Fibroblast of pulmonary artery (primary cell): Measurements from ENCODE around the gene HMG20A.

Experiments used
- DNase-seq: peaks from one replicate; pipeline ENCODE4 v3.0.0-alpha.2; 2010; ENCODE audit warnings: low read depth
- H3K4me3 ChIP-seq: replicated peaks from 2 replicates; pipeline ENCODE4 v1.5.1; 2011; ENCODE audit warnings: low read depth, mild to moderate bottlenecking, control low read depth, low read length, moderate library complexity
- TF ChIP-seq, protein P1 (sequence below): IDR thresholded peaks from 2 replicates; pipeline ENCODE4 v1.5.1; 2011; ENCODE audit warnings: mild to moderate bottlenecking, control low read depth, low read length, inconsistent platforms; ENCODE audit errors: missing control alignments

HMG20A gene

DNA sequence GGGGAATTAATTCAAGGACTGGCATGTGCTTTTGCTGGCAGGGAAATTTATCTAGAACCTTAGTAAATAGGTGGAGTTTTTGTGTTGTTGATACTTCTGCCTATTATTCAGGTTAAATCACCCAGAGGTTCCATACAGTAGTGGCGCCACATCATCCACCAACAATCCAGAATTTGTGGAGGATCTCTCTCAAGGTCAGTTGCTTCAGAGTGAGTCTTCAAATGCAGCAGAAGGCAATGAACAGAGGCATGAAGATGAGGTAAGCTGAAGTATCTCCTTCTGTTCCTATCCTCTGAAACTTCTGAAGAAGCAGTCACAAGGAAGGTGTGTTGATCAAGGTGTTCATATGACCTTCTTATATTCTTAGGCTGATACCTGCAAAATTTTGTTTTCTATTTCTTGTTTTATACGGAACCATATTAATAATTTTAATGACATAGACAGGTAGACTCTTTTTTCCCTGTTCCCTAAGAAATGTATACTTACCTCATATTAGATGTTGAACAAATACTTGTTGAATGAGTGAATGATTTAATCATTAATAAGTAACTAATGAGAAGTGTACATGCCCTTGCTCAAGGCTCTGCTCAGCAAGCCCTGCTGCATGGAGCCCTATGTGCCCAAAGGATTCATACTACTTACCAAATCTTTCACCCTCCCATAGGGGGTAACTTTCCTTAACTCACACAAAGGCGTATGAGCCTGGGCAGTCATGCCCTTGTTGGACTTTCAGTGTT lies 43.6 kb downstream of the HMG20A start:
- TF ChIP-seq, protein P1, sequence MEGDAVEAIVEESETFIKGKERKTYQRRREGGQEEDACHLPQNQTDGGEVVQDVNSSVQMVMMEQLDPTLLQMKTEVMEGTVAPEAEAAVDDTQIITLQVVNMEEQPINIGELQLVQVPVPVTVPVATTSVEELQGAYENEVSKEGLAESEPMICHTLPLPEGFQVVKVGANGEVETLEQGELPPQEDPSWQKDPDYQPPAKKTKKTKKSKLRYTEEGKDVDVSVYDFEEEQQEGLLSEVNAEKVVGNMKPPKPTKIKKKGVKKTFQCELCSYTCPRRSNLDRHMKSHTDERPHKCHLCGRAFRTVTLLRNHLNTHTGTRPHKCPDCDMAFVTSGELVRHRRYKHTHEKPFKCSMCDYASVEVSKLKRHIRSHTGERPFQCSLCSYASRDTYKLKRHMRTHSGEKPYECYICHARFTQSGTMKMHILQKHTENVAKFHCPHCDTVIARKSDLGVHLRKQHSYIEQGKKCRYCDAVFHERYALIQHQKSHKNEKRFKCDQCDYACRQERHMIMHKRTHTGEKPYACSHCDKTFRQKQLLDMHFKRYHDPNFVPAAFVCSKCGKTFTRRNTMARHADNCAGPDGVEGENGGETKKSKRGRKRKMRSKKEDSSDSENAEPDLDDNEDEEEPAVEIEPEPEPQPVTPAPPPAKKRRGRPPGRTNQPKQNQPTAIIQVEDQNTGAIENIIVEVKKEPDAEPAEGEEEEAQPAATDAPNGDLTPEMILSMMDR, result no peak
- DNase-seq, result no peak
- no peak overlapping the region for H3K4me3 ChIP-seq

DNA sequence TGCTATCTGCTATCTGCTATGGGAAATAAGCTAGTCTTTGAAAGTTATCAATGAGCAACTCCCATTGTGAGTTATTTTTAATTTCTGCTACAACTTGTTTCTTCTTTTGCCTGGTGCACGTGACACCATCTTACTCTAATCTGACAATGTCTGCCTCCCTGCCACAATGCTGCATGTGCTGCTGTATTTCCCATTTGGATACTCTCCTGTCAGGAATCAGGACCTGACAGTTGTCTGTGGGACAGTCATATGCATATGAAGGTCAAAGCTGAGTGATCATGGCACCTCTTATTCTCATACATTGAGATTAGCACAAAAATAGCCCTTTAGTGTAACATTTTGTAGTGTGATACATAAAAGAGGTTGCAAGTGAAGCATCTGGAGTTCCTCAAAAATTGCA lies 45.8 kb downstream of the HMG20A start:
- no peak for DNase-seq
- H3K4me3 ChIP-seq, result no peak overlapping the region
- TF ChIP-seq, protein P1, result no peak

DNA sequence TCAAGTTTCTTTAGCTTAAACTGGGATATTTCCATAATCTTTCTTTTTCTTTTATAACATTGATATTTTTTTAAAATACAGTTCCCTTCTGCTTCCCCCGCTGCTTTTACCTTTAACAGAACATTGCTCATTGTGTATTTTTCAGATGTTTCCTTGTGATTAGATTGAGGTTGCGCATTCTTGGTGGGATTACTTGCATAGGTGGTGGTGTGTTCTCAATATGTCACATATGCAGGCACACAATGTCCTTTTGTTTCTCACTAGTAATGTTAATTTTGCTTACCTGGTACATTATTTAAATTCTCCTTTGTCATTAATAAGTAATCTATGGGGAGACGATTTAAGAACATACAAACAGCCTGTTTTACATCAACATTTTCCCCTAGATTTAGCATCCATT lies 48.2 kb downstream of the HMG20A start:
- H3K4me3 ChIP-seq, result no peak overlapping the region
- TF ChIP-seq, protein P1, result no peak
- DNase-seq, result no peak

DNA sequence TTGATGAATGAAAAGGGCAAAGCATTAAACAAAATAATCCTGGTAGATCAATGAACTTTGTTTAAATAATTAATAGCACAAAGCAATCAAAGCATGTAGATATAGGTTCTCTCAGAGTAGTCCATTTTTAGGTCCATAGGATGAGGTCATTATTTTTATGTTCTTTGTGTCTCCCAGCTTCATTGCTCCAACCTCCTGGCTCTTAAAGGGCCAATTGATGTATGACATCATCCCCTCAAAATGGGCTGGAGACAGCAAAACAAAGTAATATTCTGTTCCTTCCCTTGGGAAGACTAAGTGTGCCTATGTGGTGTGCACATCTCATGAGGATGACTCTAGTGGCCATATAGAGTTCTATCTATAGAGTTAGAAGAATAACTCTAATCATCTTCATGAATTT lies 49.5 kb downstream of the HMG20A start:
- TF ChIP-seq, protein P1, result no peak
- DNase-seq, result no peak
- H3K4me3 ChIP-seq, result no peak overlapping the region

DNA sequence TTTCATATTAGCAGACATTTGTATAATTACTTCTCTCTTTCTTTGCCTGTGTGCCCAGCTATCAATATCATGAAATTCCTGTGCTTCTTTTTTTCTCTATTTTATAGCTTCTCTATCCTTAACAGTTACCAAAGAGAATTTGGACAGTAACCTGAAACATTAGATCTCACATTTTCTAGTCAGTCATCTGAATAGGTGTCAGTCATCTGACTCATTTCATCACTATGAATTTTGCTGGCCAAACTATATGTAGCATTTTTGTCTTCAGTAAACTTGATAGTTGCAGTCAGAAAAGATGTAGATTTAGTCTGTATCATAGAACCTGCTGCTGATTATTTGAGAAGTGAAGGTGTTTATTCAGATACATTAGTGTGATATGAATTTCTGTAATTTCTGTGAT lies 52.6 kb downstream of the HMG20A start:
- TF ChIP-seq, protein P1, result no peak
- H3K4me3 ChIP-seq, result no peak overlapping the region
- no peak for DNase-seq

DNA sequence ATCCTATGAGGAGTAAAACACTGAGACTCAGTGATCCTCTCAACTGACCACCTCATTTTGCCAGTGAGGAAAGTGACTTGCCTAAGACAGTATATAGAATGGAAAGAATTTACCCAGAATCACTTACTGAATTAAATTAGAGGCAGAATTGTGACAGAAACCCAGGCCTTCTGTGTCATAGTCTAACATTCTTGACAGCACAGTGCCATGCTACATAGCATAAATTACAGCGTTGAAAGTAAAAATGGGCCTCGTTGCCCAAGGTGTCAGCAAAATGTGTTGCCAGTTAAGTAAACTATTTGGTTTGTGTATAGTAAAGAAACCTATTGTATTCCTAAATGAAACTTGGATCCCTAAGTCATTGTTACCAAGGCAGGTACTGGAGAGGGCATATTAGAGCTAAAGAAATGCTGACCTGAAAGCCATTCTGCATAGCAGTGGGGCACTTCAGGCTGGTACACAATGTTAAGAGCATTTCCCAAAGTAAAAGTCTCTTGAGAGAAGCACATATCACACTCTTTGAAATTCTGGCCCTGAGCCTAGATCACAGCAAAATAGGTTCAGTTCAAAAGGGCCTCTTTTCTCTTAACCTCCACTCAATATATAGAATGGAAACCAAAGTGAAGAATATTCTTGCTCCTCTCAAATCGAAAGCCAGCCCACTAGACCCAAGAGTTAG lies 53.8 kb downstream of the HMG20A start:
- TF ChIP-seq, protein P1, result no peak
- no peak for DNase-seq

More for the DNA sequence above, 53.8 kb downstream of the HMG20A start:
- H3K4me3 ChIP-seq, result no peak overlapping the region
